GM18519 (cell line): ENCODE data around the gene BCAP31.
"Not testable (repeated sequence)": the region's sequence is repeated elsewhere in the genome, so short reads cannot be mapped to it uniquely, and the experiment has no call there.

ENCODE experiments used
- ATAC-seq: cut with Tn5 transposase; IDR thresholded peaks from one replicate; pipeline ENCODE4 v1.9.1; 2021; ENCODE audit warnings: mild to moderate bottlenecking, moderate library complexity; ENCODE audit not compliant: unreplicated experiment, low FRiP score

The BCAP31 gene

GRCh38 chrX:153696986-153697722 is 27.0 kb downstream of the BCAP31 start:
- not testable (repeated sequence) for ATAC-seq

DNA sequence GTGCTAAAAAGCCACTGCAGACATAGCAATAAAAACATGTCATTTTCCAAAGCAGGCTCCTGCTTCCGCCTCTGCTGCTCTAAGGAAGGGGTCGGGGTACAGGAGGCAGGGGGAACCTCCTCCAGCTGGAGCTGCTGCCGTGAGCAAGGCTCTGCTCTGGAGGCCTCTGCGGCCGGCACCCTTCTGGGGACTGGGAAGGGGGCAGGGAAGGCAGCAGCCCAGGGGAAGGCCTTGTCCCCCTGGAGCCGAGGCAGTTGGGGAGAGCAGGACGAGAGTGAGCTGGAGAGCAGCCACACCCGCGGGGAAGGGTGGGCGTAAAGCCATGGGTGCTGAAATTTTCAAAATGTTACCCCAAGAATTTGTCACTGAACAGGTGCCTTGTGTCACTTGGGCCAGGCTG is 27.6 kb downstream of the BCAP31 start:
- ATAC-seq, result not testable (repeated sequence)

DNA sequence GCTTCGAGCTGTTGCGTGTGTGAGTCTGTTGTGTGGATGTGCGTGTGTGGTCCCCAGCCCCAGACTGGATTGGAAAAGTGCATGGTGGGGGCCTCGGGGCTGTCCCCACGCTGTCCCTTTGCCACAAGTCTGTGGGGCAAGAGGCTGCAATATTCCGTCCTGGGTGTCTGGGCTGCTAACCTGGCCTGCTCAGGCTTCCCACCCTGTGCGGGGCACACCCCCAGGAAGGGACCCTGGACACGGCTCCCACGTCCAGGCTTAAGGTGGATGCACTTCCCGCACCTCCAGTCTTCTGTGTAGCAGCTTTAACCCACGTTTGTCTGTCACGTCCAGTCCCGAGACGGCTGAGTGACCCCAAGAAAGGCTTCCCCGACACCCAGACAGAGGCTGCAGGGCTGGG is 28.1 kb downstream of the BCAP31 start:
- no peak for ATAC-seq

- ATAC-seq, result no peak
Observed at GRCh38 chrX:153694687-153695270, 29.4 kb downstream of the BCAP31 start.

GRCh38 chrX:153694256-153694655 is 29.9 kb downstream of the BCAP31 start:
- not testable (repeated sequence) for ATAC-seq

GRCh38 chrX:153693216-153694086 is 30.7 kb downstream of the BCAP31 start:
- ATAC-seq, result no peak

DNA sequence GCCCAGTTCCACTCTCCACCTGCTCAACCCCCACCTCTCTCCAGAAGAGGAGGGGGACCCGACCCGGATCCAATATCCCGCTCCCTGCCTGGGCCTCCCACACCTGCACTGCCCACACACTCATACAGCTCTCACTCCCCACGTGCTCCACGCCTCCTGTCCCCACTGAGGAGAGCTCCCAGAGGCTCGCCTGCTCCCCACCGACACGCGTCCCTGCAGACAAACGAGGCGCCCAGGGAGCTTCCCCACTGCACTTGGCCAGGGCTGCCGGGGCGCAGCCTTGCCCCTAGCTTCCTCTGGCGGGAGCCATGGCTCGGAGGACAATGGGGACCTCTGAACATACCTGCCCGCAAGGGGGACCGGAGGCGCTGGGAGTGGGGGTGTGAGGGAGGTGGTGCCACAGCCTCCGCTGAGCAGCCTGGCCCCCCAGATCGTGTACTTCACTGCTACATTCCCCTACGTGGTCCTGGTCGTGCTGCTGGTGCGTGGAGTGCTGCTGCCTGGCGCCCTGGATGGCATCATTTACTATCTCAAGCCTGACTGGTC is 31.5 kb downstream of the BCAP31 start:
- ATAC-seq, result no peak

DNA sequence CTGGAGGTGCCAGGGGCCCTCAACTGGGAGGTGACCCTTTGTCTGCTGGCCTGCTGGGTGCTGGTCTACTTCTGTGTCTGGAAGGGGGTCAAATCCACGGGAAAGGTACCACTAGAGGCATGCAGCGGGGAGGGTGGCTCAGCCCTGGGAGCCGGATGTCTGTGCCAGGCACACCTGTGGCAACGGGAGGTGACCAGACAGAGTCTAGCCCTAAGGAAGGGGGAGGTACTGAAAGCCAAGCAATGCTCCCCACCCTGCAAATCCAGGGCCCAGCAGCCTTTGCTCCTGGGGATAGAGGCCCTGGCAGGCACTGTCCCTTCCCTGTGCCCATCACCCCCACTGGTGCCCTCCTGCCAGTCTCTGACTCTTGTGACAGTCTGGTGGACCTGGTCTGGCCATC is 32.2 kb downstream of the BCAP31 start:
- ATAC-seq, result no peak

DNA sequence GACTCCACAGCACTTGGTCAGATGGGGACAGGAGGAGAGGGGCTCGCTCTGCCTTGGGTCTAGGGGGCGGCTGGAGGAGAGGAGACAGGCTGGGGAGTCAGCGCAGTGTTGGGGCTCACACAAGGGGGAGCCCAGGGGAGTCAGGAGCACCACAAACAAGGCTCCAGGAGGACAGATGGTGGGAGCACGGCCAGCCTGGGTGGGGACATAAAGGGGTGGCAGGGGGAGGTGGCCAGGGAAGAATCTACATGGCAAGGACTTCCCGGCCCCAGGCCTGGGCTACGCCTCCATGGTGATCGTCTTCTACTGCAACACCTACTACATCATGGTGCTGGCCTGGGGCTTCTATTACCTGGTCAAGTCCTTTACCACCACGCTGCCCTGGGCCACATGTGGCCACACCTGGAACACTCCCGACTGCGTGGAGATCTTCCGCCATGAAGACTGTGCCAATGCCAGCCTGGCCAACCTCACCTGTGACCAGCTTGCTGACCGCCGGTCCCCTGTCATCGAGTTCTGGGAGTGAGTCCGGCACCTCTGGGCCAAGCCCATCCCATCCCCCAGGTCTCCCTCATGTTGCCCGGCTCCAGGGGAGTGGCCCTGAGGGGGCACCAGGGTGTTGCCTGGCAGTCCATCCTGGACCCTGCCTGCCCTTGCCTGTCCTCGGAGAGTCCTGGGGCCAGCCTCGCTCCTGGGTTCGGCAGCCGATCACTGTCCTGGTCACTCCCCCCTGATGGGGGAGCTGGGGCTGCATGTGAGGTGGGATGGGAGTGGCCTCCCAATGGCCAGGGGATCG is 33.0 kb downstream of the BCAP31 start:
- ATAC-seq, result not testable (repeated sequence)

GRCh38 chrX:153690466-153690865 is 33.7 kb downstream of the BCAP31 start:
- ATAC-seq, result no peak

- ATAC-seq, result no peak
Observed at GRCh38 chrX:153689654-153690465, 34.3 kb downstream of the BCAP31 start.

DNA sequence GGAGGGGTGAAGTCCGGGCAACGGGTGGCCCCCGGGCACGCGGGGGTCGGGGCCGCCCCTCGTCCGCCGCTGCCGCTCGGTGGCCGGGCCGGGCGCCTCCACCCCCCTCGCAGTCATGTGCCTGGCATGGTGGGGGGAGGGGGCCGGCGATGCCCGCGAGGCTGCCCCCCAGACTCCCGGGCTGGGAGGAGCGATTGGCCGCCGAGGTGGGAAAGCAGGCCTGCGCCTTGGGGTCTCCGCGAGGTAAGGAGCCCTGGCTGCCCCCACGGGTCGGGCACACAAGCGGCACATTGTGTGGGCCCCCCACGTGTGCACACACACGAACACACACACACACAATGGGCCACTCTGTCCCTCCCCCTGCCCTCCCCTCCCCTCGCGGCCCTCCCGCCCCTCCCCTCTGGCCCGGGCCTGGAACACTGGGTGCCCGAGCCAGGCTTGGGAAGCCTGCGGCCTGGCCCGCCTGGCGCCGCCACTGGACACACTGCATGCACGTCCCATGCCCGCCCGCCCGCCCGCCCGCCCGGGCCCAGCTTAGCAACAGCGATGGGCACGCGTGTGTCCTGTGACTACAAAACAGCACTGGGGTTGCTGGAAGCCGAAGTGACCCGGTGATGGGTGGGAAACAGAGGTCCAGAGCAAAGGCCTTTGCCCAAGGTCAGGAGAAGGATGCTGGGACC is 35.1 kb downstream of the BCAP31 start:
- no peak for ATAC-seq

DNA sequence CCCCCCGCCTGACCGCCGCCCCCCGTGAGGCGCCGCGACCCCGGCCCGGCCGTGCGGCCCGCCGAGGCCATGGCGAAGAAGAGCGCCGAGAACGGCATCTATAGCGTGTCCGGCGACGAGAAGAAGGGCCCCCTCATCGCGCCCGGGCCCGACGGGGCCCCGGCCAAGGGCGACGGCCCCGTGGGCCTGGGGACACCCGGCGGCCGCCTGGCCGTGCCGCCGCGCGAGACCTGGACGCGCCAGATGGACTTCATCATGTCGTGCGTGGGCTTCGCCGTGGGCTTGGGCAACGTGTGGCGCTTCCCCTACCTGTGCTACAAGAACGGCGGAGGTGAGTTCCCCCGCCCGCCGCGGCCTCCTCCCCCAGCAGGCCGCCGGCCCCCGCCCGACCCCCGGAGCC is 35.7 kb downstream of the BCAP31 start:
- ATAC-seq, result no peak

DNA sequence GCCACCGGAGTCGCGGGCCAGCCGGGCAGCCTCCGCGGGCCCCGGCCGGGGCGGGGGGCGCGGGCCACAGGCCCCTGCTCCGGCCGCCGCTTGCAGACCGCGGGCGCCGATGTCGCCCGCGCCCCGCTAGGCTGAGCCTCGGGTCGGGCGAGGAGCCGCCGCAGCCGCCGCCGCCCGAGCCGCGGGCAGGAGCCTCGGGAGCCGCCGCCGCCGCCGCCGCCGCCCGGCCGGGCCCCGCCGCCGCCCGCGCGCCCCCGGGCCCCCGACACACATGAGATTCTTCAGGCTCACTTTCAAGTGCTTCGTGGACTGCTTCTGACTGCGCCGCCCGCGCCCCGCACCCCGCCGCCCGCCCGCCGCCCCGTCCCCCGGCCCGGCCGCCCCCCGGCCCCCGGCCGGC is 36.1 kb downstream of the BCAP31 start:
- no peak for ATAC-seq

GRCh38 chrX:153687121-153688039 is 36.8 kb downstream of the BCAP31 start, which contains the start of gene SLC6A8:
Gene SLC6A8, plus strand, starts transcription at chrX:153687926. Its CDS starts 649 bp downstream, at chrX:153688575.
- ATAC-seq, result no peak

GRCh38 chrX:153686711-153687110 is 37.5 kb downstream of the BCAP31 start:
- ATAC-seq, result no peak

- ATAC-seq, result no peak
Observed at GRCh38 chrX:153685751-153686696, 38.2 kb downstream of the BCAP31 start.
